HepG2 (cell line): ENCODE measurements around the gene PEAR1. TPM values are rescaled to one million over a fixed set of nuclear protein-coding genes. Genes with fewer than 3 reads are reported as not detected.

Experiments used
- FOXC1 ChIP-seq: sonication (generic); formaldehyde crosslinking; IDR thresholded peaks from 2 replicates; pipeline ENCODE4 v1.8.0; 2022; ENCODE audit warnings: mild to moderate bottlenecking, missing genetic modification reagents, borderline replicate concordance
- polyA plus RNA-seq, 8 experiments: library from polyadenylated mRNA; depleted of rRNA in 3 of 8; stranded (reverse) in 7 of 8; unstranded in 1 of 8; fragments of >200 nt; fragmentation: Illumina TruSeq in 4 of 8; extraction: Trizol in 4 of 8; gene quantifications; 2 replicates each; pipeline versions ENCODE4 v1.2.1 to v1.2.3, GENCODE V29; 2011 to 2016; ENCODE audit warnings: low read depth in 4 of 8, missing spikeins in 1 of 8, mixed read lengths in 1 of 8; ENCODE audit not compliant: insufficient read depth in 1 of 8
- total RNA-seq, 5 experiments: library from RNA; depleted of rRNA; stranded (reverse); fragments of >200 nt; fragmentation: Illumina TruSeq; extraction: Trizol; gene quantifications; 2 replicates each; pipeline ENCODE4 v1.2.3, GENCODE V29; 2016; ENCODE audit warnings: low read depth in 1 of 5
- TF ChIP-seq, protein P1 (sequence below): fragments of 450-650 bp; IDR thresholded peaks from 2 replicates; pipeline ENCODE4 v1.6.1; 2017; ENCODE audit warnings: mild to moderate bottlenecking
- TF ChIP-seq, protein P2 (sequence below): sonication (generic); formaldehyde crosslinking; IDR thresholded peaks from 2 replicates; pipeline ENCODE4 v1.5.1; 2020; ENCODE audit warnings: mild to moderate bottlenecking, missing genetic modification reagents, moderate library complexity

PEAR1 gene
- total and polyA plus RNA-seq, 2 of the 13 experiments (the other 11 are each of a cell fraction or from before 2014, with no cell fraction given): 0.27 to 0.41 TPM

DNA sequence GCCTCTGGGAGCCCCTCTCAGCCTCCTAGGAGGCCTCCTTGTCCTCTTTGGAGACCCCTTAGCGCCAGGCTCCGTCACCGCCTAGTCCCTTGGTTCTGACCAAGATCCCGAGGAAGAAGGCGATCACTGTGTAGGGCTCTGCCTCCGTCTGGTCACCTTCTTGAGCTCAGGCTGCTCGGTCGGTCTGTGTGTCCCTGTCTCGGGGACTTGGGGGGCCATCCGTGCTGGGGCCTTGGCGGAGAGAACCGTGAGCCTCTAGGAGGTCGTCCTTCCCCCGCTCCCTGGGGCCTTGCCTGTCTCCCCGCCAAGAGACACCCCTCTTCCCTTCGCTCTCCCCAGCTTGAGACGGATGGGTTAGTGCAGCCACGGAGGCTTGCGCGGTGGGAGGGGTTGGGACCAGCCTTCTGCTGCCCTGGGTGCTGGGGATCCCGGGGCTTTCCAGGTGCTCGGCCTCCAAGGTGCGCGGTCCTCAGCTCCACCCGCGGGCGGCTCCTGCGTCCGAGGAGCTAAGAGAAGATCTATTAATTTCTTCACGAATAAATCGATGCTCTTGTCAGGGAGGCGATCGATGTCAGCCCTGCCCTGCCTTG, 33.9 kb upstream of the PEAR1 start (continued):
- TF ChIP-seq, protein P1, sequence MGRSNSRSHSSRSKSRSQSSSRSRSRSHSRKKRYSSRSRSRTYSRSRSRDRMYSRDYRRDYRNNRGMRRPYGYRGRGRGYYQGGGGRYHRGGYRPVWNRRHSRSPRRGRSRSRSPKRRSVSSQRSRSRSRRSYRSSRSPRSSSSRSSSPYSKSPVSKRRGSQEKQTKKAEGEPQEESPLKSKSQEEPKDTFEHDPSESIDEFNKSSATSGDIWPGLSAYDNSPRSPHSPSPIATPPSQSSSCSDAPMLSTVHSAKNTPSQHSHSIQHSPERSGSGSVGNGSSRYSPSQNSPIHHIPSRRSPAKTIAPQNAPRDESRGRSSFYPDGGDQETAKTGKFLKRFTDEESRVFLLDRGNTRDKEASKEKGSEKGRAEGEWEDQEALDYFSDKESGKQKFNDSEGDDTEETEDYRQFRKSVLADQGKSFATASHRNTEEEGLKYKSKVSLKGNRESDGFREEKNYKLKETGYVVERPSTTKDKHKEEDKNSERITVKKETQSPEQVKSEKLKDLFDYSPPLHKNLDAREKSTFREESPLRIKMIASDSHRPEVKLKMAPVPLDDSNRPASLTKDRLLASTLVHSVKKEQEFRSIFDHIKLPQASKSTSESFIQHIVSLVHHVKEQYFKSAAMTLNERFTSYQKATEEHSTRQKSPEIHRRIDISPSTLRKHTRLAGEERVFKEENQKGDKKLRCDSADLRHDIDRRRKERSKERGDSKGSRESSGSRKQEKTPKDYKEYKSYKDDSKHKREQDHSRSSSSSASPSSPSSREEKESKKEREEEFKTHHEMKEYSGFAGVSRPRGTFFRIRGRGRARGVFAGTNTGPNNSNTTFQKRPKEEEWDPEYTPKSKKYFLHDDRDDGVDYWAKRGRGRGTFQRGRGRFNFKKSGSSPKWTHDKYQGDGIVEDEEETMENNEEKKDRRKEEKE: no peak
- TF ChIP-seq, protein P2, sequence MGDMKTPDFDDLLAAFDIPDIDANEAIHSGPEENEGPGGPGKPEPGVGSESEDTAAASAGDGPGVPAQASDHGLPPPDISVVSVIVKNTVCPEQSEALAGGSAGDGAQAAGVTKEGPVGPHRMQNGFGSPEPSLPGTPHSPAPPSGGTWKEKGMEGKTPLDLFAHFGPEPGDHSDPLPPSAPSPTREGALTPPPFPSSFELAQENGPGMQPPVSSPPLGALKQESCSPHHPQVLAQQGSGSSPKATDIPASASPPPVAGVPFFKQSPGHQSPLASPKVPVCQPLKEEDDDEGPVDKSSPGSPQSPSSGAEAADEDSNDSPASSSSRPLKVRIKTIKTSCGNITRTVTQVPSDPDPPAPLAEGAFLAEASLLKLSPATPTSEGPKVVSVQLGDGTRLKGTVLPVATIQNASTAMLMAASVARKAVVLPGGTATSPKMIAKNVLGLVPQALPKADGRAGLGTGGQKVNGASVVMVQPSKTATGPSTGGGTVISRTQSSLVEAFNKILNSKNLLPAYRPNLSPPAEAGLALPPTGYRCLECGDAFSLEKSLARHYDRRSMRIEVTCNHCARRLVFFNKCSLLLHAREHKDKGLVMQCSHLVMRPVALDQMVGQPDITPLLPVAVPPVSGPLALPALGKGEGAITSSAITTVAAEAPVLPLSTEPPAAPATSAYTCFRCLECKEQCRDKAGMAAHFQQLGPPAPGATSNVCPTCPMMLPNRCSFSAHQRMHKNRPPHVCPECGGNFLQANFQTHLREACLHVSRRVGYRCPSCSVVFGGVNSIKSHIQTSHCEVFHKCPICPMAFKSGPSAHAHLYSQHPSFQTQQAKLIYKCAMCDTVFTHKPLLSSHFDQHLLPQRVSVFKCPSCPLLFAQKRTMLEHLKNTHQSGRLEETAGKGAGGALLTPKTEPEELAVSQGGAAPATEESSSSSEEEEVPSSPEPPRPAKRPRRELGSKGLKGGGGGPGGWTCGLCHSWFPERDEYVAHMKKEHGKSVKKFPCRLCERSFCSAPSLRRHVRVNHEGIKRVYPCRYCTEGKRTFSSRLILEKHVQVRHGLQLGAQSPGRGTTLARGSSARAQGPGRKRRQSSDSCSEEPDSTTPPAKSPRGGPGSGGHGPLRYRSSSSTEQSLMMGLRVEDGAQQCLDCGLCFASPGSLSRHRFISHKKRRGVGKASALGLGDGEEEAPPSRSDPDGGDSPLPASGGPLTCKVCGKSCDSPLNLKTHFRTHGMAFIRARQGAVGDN (CRISPR knock-in tag): no peak
- no peak for TF ChIP-seq FOXC1 (CRISPR knock-in tag)
